GM12891 (cell line): Measurements from ENCODE around the gene NTNG1.

Source experiments
- PAX5 ChIP-seq: IDR thresholded peaks from 2 replicates; pipeline ENCODE4 v1.6.1; 2011; ENCODE audit warnings: low read length, moderate library complexity, mild to moderate bottlenecking; ENCODE audit not compliant: insufficient read depth, severe bottlenecking
- POLR2A ChIP-seq: IDR thresholded peaks from 2 replicates; pipeline ENCODE4 v1.6.1; 2011; ENCODE audit warnings: low read depth, low read length, control low read depth
- POLR2AphosphoS5 ChIP-seq: IDR thresholded peaks from 2 replicates; pipeline ENCODE4 v1.6.1; 2011; ENCODE audit warnings: low read depth, low read length, control low read depth
- SPI1 ChIP-seq: IDR thresholded peaks from 2 replicates; pipeline ENCODE4 v1.6.1; 2011; ENCODE audit warnings: low read depth, low read length, control low read depth
- TAF1 ChIP-seq: IDR thresholded peaks from 2 replicates; pipeline ENCODE4 v1.6.1; 2011; ENCODE audit warnings: low read depth, low read length, control low read depth

DNA sequence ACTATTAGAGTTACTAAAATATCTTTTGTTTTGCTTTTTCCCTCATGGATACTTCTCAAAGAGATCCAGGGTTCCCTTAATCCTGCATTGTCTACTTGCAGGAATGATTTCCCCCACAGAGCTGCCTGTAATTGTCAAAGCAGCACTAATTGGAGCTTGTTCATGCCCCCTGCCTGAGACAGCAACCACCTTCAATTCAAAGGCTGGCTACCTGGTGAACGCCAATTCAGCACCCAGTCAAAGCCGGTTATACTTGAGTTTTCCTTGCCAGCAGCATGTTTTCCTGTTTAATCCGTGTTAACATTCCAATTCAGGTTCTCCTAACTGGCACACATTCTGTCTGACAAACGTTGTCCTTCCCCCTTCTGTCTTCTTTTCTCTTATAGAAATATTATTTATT is 382.9 kb downstream of the NTNG1 start:
- TF ChIP-seq POLR2A (no peak), TAF1 (no peak), PAX5 (no peak), POLR2AphosphoS5 (no peak), SPI1 (no peak)
